Endothelial cell of umbilical vein (primary cell): ENCODE data around the gene UBTD2. TPM values are rescaled to one million over a fixed set of nuclear protein-coding genes. Genes with fewer than 3 reads are reported as not detected.

Experiments used
- BruUV-seq: library from RNA; stranded (reverse); fragments of 400-500 nt; replicated peaks from 2 replicates; lab custom pipeline; 2021; lab: Mats Ljungman, UMichigan
- CTCF ChIA-PET: fragments of 300-600, 350-600 bp; sonication (Branson Sonifier 250); formaldehyde crosslinking; loops from one replicate; lab custom pipeline; 2021; ENCODE audit warnings: antibody characterized with exemption, inconsistent platforms; lab: Charles Lee
- POLR2A ChIA-PET: fragments of 300-600, 350-600 bp; sonication (Branson Sonifier 250); formaldehyde crosslinking; loops from one replicate; lab custom pipeline; 2021; ENCODE audit warnings: antibody characterized with exemption, inconsistent platforms; lab: Charles Lee
- DNase-seq: peaks from one replicate; pipeline ENCODE4 v3.0.0-alpha.2; 2011; ENCODE audit warnings: low read depth, low spot score
- FAIRE-seq: peaks from 2 replicates; lab custom pipeline; 2011; peaks lifted over from hg19 to GRCh38; lab: Jason Lieb, UNC
- H2AFZ ChIP-seq: 2 replicates; pipeline ENCODE4 v1.6.0; 2012; ENCODE audit warnings: low read depth, low read length, control low read depth, inconsistent platforms
- H3K27ac ChIP-seq: 2 replicates; pipeline ENCODE4 v1.5.1; 2011; ENCODE audit warnings: low read depth, mild to moderate bottlenecking, control low read depth, low read length, moderate library complexity; ENCODE audit not compliant: insufficient read depth
- H3K27me3 ChIP-seq, 2 experiments: 2 replicates each; pipeline versions ENCODE4 v1.6.0 to v1.6.1; 2011; ENCODE audit warnings: low read length in 2 of 2, mixed read lengths in 1 of 2; ENCODE audit not compliant: control insufficient read depth in 2 of 2, insufficient read depth in 2 of 2
- H3K36me3 ChIP-seq, 2 experiments: 2 replicates in 1 of 2; 3 replicates in 1 of 2; pipeline ENCODE4 v1.5.1; 2011; ENCODE audit warnings: low read length in 2 of 2, mild to moderate bottlenecking in 1 of 2, moderate library complexity in 1 of 2; ENCODE audit not compliant: control insufficient read depth in 2 of 2, insufficient read depth in 2 of 2; ENCODE audit errors: extremely low read depth in 1 of 2
- H3K4me1 ChIP-seq: 3 replicates; pipeline ENCODE4 v1.5.1; 2011; ENCODE audit warnings: mild to moderate bottlenecking, low read length; ENCODE audit not compliant: control insufficient read depth, insufficient read depth; ENCODE audit errors: extremely low read depth
- H3K4me2 ChIP-seq: 2 replicates; pipeline ENCODE4 v1.6.1; 2011; ENCODE audit warnings: low read length, control low read depth, mixed read lengths; ENCODE audit not compliant: insufficient read depth
- H3K4me3 ChIP-seq, 3 experiments: fragments of 200-600 bp in 1 of 3; sonication (generic), shearing (Covaris generic) in 1 of 3; replicated peaks in 1 of 3; 2 replicates each; pipeline ENCODE4 v1.5.1; 2011 to 2016; ENCODE audit warnings: control low read depth in 3 of 3, low read length in 3 of 3, mild to moderate bottlenecking in 2 of 3, inconsistent platforms in 1 of 3, low read depth in 1 of 3, moderate library complexity in 1 of 3; ENCODE audit not compliant: insufficient read depth in 1 of 3
- H3K79me2 ChIP-seq: 2 replicates; pipeline ENCODE4 v1.6.0; 2012; ENCODE audit warnings: low read length, inconsistent platforms; ENCODE audit not compliant: control insufficient read depth, insufficient read depth
- H3K9ac ChIP-seq: replicated peaks from 2 replicates; pipeline ENCODE3; 2011; ENCODE audit warnings: low read length, control low read depth; ENCODE audit not compliant: insufficient read depth; ENCODE audit errors: extremely low read depth
- H3K9me1 ChIP-seq: replicated peaks from 3 replicates; pipeline ENCODE4 v1.6.0; 2011; ENCODE audit warnings: mild to moderate bottlenecking, low read length; ENCODE audit not compliant: control insufficient read depth, insufficient read depth; ENCODE audit errors: extremely low read depth
- H3K9me3 ChIP-seq: replicated peaks from 2 replicates; pipeline ENCODE4 v1.5.1; 2012; ENCODE audit warnings: low read length, inconsistent platforms; ENCODE audit not compliant: control insufficient read depth, insufficient read depth
- H4K20me1 ChIP-seq: replicated peaks from 2 replicates; pipeline ENCODE3; 2011; ENCODE audit warnings: mild to moderate bottlenecking, low read length; ENCODE audit not compliant: control insufficient read depth, insufficient read depth; ENCODE audit errors: extremely low read depth
- CTCF ChIP-seq, 2 donors: IDR thresholded peaks; 1 replicate in 1 of 2; 2 replicates in 1 of 2; pipeline ENCODE4 v1.5.1; 2011; ENCODE audit warnings: low read length in 2 of 2, mild to moderate bottlenecking in 2 of 2, moderate library complexity in 2 of 2, control low read depth in 1 of 2, inconsistent platforms in 1 of 2, low read depth in 1 of 2; ENCODE audit not compliant: insufficient read depth in 1 of 2; ENCODE audit errors: extremely low read depth in 1 of 2
- EZH2 ChIP-seq: IDR thresholded peaks from 2 replicates; pipeline ENCODE4 v1.6.1; 2012; ENCODE audit warnings: borderline replicate concordance, low read depth, mild to moderate bottlenecking, moderate library complexity, low read length, inconsistent platforms; ENCODE audit not compliant: severe bottlenecking
- FOS ChIP-seq: IDR thresholded peaks from 2 replicates; pipeline ENCODE4 v1.6.1; 2011; ENCODE audit warnings: mild to moderate bottlenecking, low read length, moderate library complexity, borderline replicate concordance; ENCODE audit not compliant: insufficient read depth
- GATA2 ChIP-seq: IDR thresholded peaks from 2 replicates; pipeline ENCODE4 v1.7.0; 2011; ENCODE audit warnings: low read depth, mild to moderate bottlenecking, moderate library complexity, mixed read lengths, low read length; ENCODE audit not compliant: insufficient read length, insufficient read depth
- JUN ChIP-seq: IDR thresholded peaks from 2 replicates; pipeline ENCODE4 v1.6.1; 2011; ENCODE audit warnings: borderline replicate concordance, low read depth; ENCODE audit not compliant: insufficient read length, insufficient read depth
- MAX ChIP-seq: IDR thresholded peaks from 2 replicates; pipeline ENCODE4 v1.6.1; 2011; ENCODE audit not compliant: insufficient read depth, insufficient read length
- MYC ChIP-seq: IDR thresholded peaks from one replicate; pipeline ENCODE4 v1.6.1; 2011; ENCODE audit warnings: mild to moderate bottlenecking, low read depth, low read length
- POLR2A ChIP-seq: IDR thresholded peaks from 2 replicates; pipeline ENCODE4 v1.6.1; 2012; ENCODE audit warnings: low read depth, mild to moderate bottlenecking, control low read depth, low read length
- POLR2AphosphoS5 ChIP-seq: IDR thresholded peaks from 2 replicates; pipeline ENCODE4 v1.6.1; 2012; ENCODE audit warnings: low read depth, mild to moderate bottlenecking, control low read depth, low read length, moderate library complexity; ENCODE audit not compliant: insufficient read depth
- dilution Hi-C: fragments of 300-500 bp; cut with MboI; formaldehyde crosslinking; loops from one replicate; pipeline ENCODE4 v1.15.0; 2019; ENCODE audit warnings: low sequenced_read_pairs; ENCODE audit not compliant: extremely low pct_ligation_motif_present
- intact Hi-C: fragments of 100-400 bp; cut with micrococcal nuclease; formaldehyde crosslinking; loops from one replicate; pipeline ENCODE4 v1.10.0; 2022
- polyA plus RNA-seq, 4 experiments: library from polyadenylated mRNA; depleted of rRNA in 3 of 4; stranded (reverse) in 3 of 4; unstranded in 1 of 4; fragments of >200 nt; gene quantifications; 2 replicates each; pipeline versions ENCODE4 v1.2.1 to v1.2.3, GENCODE V29; 2011 to 2012; ENCODE audit warnings: missing spikeins in 1 of 4
- total RNA-seq: library from RNA; stranded (reverse); gene quantifications from 2 replicates; pipeline ENCODE4 v1.2.3, GENCODE V29; 2021

Gene UBTD2
- total and polyA plus RNA-seq, 2 donors (not counting 3 experiments of a cell fraction or from before 2014, with no cell fraction given), result 10.1 to 22.6 TPM

GRCh38 chr5:172325452-172325851 is 41.9 kb upstream of the UBTD2 start:
- FAIRE-seq (no peak), DNase-seq (no peak)
- Histone ChIP-seq H3K4me2 (no peak overlapping the region), H2AFZ (no peak overlapping the region), H3K27me3 (no peaks in the 10 kb centered on the region), H3K9me3 (no peaks in the 10 kb centered on the region), H3K4me1 (no peaks in the 10 kb centered on the region), H4K20me1 (no peaks in the 10 kb centered on the region), H3K9me1 (no peaks in the 10 kb centered on the region), H3K4me3 (no peak overlapping the region), H3K36me3 (no peaks in the 10 kb centered on the region), H3K9ac (no peak overlapping the region), H3K79me2 (no peaks in the 10 kb centered on the region), H3K27ac (no peak overlapping the region)
- intact Hi-C loops, result no loop called here
- no peak for TF ChIP-seq POLR2A
- no peak for TF ChIP-seq JUN
- TF ChIP-seq GATA2, result no peak
- TF ChIP-seq POLR2AphosphoS5, result no peak
- POLR2A ChIA-PET, result no interaction called here
- CTCF ChIA-PET, result no interaction called here
- dilution Hi-C loops, result no loop called here
- no TSS peak for BruUV-seq

GRCh38 chr5:172322028-172322965 is 38.7 kb upstream of the UBTD2 start:
- Histone ChIP-seq H3K9ac (no peak overlapping the region), H3K9me3 (no peaks in the 10 kb centered on the region), H3K27me3 (no peaks in the 10 kb centered on the region), H3K4me1 (no peaks in the 10 kb centered on the region), H3K79me2 (no peaks in the 10 kb centered on the region), H2AFZ (no peak overlapping the region), H3K36me3 (no peaks in the 10 kb centered on the region), H3K27ac (no peak overlapping the region), H3K4me2 (no peak overlapping the region), H3K4me3 (no peak overlapping the region), H3K9me1 (no peaks in the 10 kb centered on the region), H4K20me1 (no peaks in the 10 kb centered on the region)
- dilution Hi-C loops, result no loop called here
- BruUV-seq, result no TSS peak
- CTCF ChIA-PET, result no interaction called here
- intact Hi-C loops, result no loop called here
- POLR2A ChIA-PET, result no interaction called here
- FAIRE-seq (peak; percentile 8), DNase-seq (no peak)
- TF ChIP-seq FOS (no peak), JUN (no peak), MAX (no peak), EZH2 (no peak), POLR2AphosphoS5 (no peak), CTCF (IDR thresholded peaks at IDR 0.05; ENCODE audit: extremely low read depth in 1 of 2, insufficient read depth in 1 of 2, low read depth in 1 of 2, low read length in 2 of 2) (no peak), MYC (no peak), GATA2 (no peak), POLR2A (no peak)
